Tibial artery (tissue), 4 donors: ENCODE results near the gene CTPS1.

Source experiments
- DNase-seq, 2 donors: peaks; one replicate each; pipeline ENCODE4 v3.0.0-alpha.2; 2019
- H3K27ac ChIP-seq, 2 donors: fragments of 200-600 bp; sonication (generic) in 1 of 2; 1 replicate in 1 of 2; 2 replicates in 1 of 2; pipeline ENCODE4 v1.5.1; 2018 to 2019; ENCODE audit warnings: mild to moderate bottlenecking in 1 of 2
- H3K27me3 ChIP-seq, 2 donors: fragments of 200-600 bp; sonication (generic) in 1 of 2; one replicate each; pipeline versions ENCODE4 v1.5.1 to v1.6.0; 2016 to 2019
- H3K36me3 ChIP-seq, 3 donors: fragments of 200-600 bp; sonication (generic) in 2 of 3; one replicate each; pipeline ENCODE4 v1.5.1; 2016 to 2019; ENCODE audit warnings: mild to moderate bottlenecking in 2 of 3
- H3K4me1 ChIP-seq, 4 donors: fragments of 200-600 bp; sonication (generic) in 2 of 4; 1 replicate in 3 of 4; 2 replicates in 1 of 4; pipeline ENCODE4 v1.5.1; 2016 to 2019
- H3K4me3 ChIP-seq, 2 donors: fragments of 200-600 bp; sonication (generic) in 1 of 2; 1 replicate in 1 of 2; 2 replicates in 1 of 2; pipeline ENCODE4 v1.5.1; 2018 to 2019; ENCODE audit warnings: mild to moderate bottlenecking in 2 of 2
- H3K9me3 ChIP-seq, 3 donors: fragments of 200-600 bp; sonication (generic) in 1 of 3; one replicate each; pipeline ENCODE4 v1.5.1; 2016 to 2019
- CTCF ChIP-seq, 2 experiments: fragments of 200-600 bp in 1 of 2; fragments of 450-650 bp in 1 of 2; IDR thresholded peaks; one replicate each; pipeline ENCODE4 v1.5.1; 2017 to 2019; ENCODE audit warnings: antibody characterized with exemption in 2 of 2, mild to moderate bottlenecking in 1 of 2, moderate library complexity in 1 of 2
- intact Hi-C: fragments of 100-400 bp; cut with DNase I; formaldehyde crosslinking; loops from one replicate; pipeline ENCODE4 v1.15.0; 2023; ENCODE audit warnings: low total_unique reads

CTPS1 gene

GRCh38 chr1:41024953-41025352 lies 45.5 kb downstream of the CTPS1 start:
- no peak for TF ChIP-seq CTCF (IDR thresholded peaks at IDR 0.05)
- Histone ChIP-seq H3K4me1 (peaks cover 0 to 7% (median 0%) of the 10 kb centered on the region in 4 donors), H3K4me3 (no peak overlapping the region), H3K36me3 (peaks cover 15 to 69% (median 41%) of the 10 kb centered on the region in 3 donors), H3K27me3 (no peaks in the 10 kb centered on the region), H3K27ac (no peak overlapping the region), H3K9me3 (no peaks in the 10 kb centered on the region)
- intact Hi-C loops: no loop called here
- peak in 1 of 2 donors; percentile 39 for DNase-seq

GRCh38 chr1:41025979-41026819 lies 46.7 kb downstream of the CTPS1 start:
- H3K27ac ChIP-seq: no peak overlapping the region
- peaks cover 0 to 7% (median 0%) of the 10 kb centered on the region in 4 donors for H3K4me1 ChIP-seq
- no peak for TF ChIP-seq CTCF (IDR thresholded peaks at IDR 0.05)
- intact Hi-C loops: no loop called here
- H3K36me3 ChIP-seq: peaks cover 25 to 81% (median 53%) of the 10 kb centered on the region in 3 donors
- no peaks in the 10 kb centered on the region for H3K9me3 ChIP-seq
- DNase-seq: peak in 1 of 2 donors; percentile 27
- no peaks in the 10 kb centered on the region for H3K27me3 ChIP-seq
- H3K4me3 ChIP-seq: no peak overlapping the region

- no peaks in the 10 kb centered on the region for H3K4me1 ChIP-seq
- intact Hi-C loops: no loop called here
- H3K9me3 ChIP-seq: no peaks in the 10 kb centered on the region
- peak in 1 of 2 donors; percentile 45 for DNase-seq
- H3K36me3 ChIP-seq: peaks cover 32 to 95% (median 64%) of the 10 kb centered on the region in 3 donors
- no peak overlapping the region for H3K4me3 ChIP-seq
- no peaks in the 10 kb centered on the region for H3K27me3 ChIP-seq
- no peak for TF ChIP-seq CTCF (IDR thresholded peaks at IDR 0.05)
- H3K27ac ChIP-seq: no peak overlapping the region
Observed at GRCh38 chr1:41028034-41028642, 48.6 kb downstream of the CTPS1 start.

GRCh38 chr1:41030872-41031616 lies 51.5 kb downstream of the CTPS1 start:
- Histone ChIP-seq H3K27ac (no peak overlapping the region), H3K9me3 (no peaks in the 10 kb centered on the region), H3K27me3 (no peaks in the 10 kb centered on the region), H3K36me3 (peaks cover 39 to 100% (median 67%) of the 10 kb centered on the region in 3 donors), H3K4me1 (no peaks in the 10 kb centered on the region), H3K4me3 (no peak overlapping the region)
- peak in 1 of 2 donors; percentile 21 for DNase-seq
- intact Hi-C loops: loop anchor here (10.0 kb wide), 1 partner anchor 214 kb away; the partner anchor contains the start of gene SCMH1
- TF ChIP-seq CTCF (IDR thresholded peaks at IDR 0.05): no peak

- intact Hi-C loops: loop anchor here (10.0 kb wide), 1 partner anchor 213 kb away; the partner anchor contains the start of gene SCMH1
- no peak for TF ChIP-seq CTCF (IDR thresholded peaks at IDR 0.05)
- DNase-seq: no peak
- Histone ChIP-seq H3K27me3 (no peaks in the 10 kb centered on the region), H3K9me3 (no peaks in the 10 kb centered on the region), H3K36me3 (peaks cover 48 to 100% (median 72%) of the 10 kb centered on the region in 3 donors), H3K4me1 (no peaks in the 10 kb centered on the region), H3K4me3 (no peak overlapping the region), H3K27ac (no peak overlapping the region)
Observed at GRCh38 chr1:41032147-41032546, 52.7 kb downstream of the CTPS1 start.
